GM12878 (cell line): Measurements from ENCODE around the gene ATXN7L1. TPM values are rescaled to one million over a fixed set of nuclear protein-coding genes. Genes with fewer than 3 reads are reported as not detected.

Experiments used
- ATAC-seq: fragments of 200-7000 bp; cut with Tn5 transposase; 3 replicates; pipeline ENCODE4 v1.9.1; 2020; ENCODE audit warnings: mild to moderate bottlenecking, moderate library complexity
- BruUV-seq: library from RNA; stranded (reverse); fragments of 400-500 nt; replicated peaks from 2 replicates; lab custom pipeline; 2021; lab: Mats Ljungman, UMichigan
- CTCF ChIA-PET: fragments of 300-600 bp; sonication (Branson Sonifier 250); formaldehyde crosslinking; extraction: SDS; loops from one replicate; lab custom pipeline; 2021; ENCODE audit warnings: inconsistent platforms; lab: Yijun Ruan, JAX
- POLR2A ChIA-PET: fragments of 350-600 bp; formaldehyde crosslinking; extraction: SDS; loops from one replicate; lab custom pipeline; 2021; ENCODE audit warnings: inconsistent platforms; lab: Charles Lee
- RAD21 ChIA-PET: fragments of 300-600 bp; sonication (Branson Sonifier 250); formaldehyde crosslinking; loops from one replicate; lab custom pipeline; 2023; ENCODE audit warnings: antibody characterized with exemption; ENCODE audit not compliant: unreplicated experiment; lab: Charles Lee
- SMC1A ChIA-PET: fragments of 300-600 bp; sonication (Branson Sonifier 250); formaldehyde crosslinking; loops from one replicate; lab custom pipeline; 2023; ENCODE audit not compliant: unreplicated experiment, uncharacterized antibody; lab: Charles Lee
- DNase-seq: peaks from one replicate; pipeline ENCODE4 v3.0.0-alpha.2; 2011; ENCODE audit warnings: low read depth, low spot score
- FAIRE-seq: peaks from 3 replicates; lab custom pipeline; 2011; peaks lifted over from hg19 to GRCh38; lab: Jason Lieb, UNC
- H2AFZ ChIP-seq: 2 replicates; pipeline ENCODE4 v1.6.0; 2011; ENCODE audit warnings: low read depth, low read length, control low read depth; ENCODE audit not compliant: control insufficient read depth
- H3K27ac ChIP-seq: 2 replicates; pipeline ENCODE4 v1.5.1; 2011; ENCODE audit warnings: control low read depth; ENCODE audit not compliant: control insufficient read depth, insufficient read depth
- H3K27me3 ChIP-seq, 2 experiments: replicated peaks in 1 of 2; 2 replicates each; pipeline versions ENCODE4 v1.6.0 to v1.6.1; 2011; ENCODE audit warnings: low read length in 1 of 2; ENCODE audit not compliant: control insufficient read depth in 2 of 2, insufficient read depth in 2 of 2
- H3K36me3 ChIP-seq, 2 experiments: 2 replicates each; pipeline ENCODE4 v1.5.1; 2011; ENCODE audit warnings: low read length in 1 of 2; ENCODE audit not compliant: control insufficient read depth in 2 of 2, insufficient read depth in 2 of 2
- H3K4me1 ChIP-seq: 2 replicates; pipeline ENCODE4 v1.6.1; 2011; ENCODE audit warnings: mild to moderate bottlenecking, low read length, moderate library complexity, mixed read lengths; ENCODE audit not compliant: control insufficient read depth, insufficient read depth
- H3K4me2 ChIP-seq: 2 replicates; pipeline ENCODE4 v1.6.0; 2011; ENCODE audit warnings: control low read depth; ENCODE audit not compliant: control insufficient read depth, insufficient read depth
- H3K4me3 ChIP-seq: fragments of 200-600 bp; sonication (generic); 2 replicates; pipeline ENCODE4 v1.5.1; 2016
- H3K79me2 ChIP-seq: 2 replicates; pipeline ENCODE4 v1.6.0; 2011; ENCODE audit warnings: low read length; ENCODE audit not compliant: control insufficient read depth, insufficient read depth
- H3K9ac ChIP-seq: 2 replicates; pipeline ENCODE4 v1.8.0; 2011; ENCODE audit warnings: low read length, control low read depth, mixed read lengths; ENCODE audit not compliant: control insufficient read depth, insufficient read depth
- H3K9me3 ChIP-seq: replicated peaks from 3 replicates; pipeline ENCODE4 v1.5.1; 2011; ENCODE audit warnings: mild to moderate bottlenecking, low read length; ENCODE audit not compliant: control insufficient read depth, insufficient read depth
- H4K20me1 ChIP-seq: 2 replicates; pipeline ENCODE4 v1.6.0; 2011; ENCODE audit not compliant: control insufficient read depth, insufficient read depth
- KDM1A ChIP-seq: fragments of 200-600 bp; sonication (generic); IDR thresholded peaks from 2 replicates; pipeline ENCODE4 v1.6.1; 2016; ENCODE audit warnings: borderline replicate concordance
- STAT3 ChIP-seq: IDR thresholded peaks from 2 replicates; pipeline ENCODE4 v1.6.1; 2011; ENCODE audit warnings: low read depth, low read length, improper control_type of control experiment
- whole genome bisulfite sequencing: methylation state at CpG from one replicate; pipeline ENCODE4 v1.1.6; 2016; ENCODE audit warnings: low lambda C conversion rate; ENCODE audit not compliant: insufficient replicate concordance, insufficient coverage; ENCODE audit errors: missing lambda C conversion rate; 5-methylcytosine and 5-hydroxymethylcytosine counted together
- in situ Hi-C: fragments of 300-500 bp; cut with MboI; formaldehyde crosslinking; loops from 9 replicates; pipeline ENCODE4 v1.14.3; 2018; ENCODE audit warnings: mixed read lengths
- intact Hi-C: fragments of 100-400 bp; cut with micrococcal nuclease; formaldehyde crosslinking; loops from one replicate; pipeline ENCODE4 v1.14.2; 2022; ENCODE audit not compliant: unreplicated experiment
- polyA plus RNA-seq, 11 experiments: library from polyadenylated mRNA; depleted of rRNA in 4 of 11; unstranded in 6 of 11; stranded (reverse) in 5 of 11; fragments of >200 nt; fragmentation: Nextera tagmentation in 4 of 11; fragmentation: Illumina TruSeq in 1 of 11; extraction: Ambion mirVana in 4 of 11; extraction: Trizol in 1 of 11; gene quantifications; 1 replicate in 1 of 11; 2 replicates in 10 of 11; pipeline versions ENCODE4 v1.2.1 to v1.2.3, GENCODE V29; 2011 to 2016; ENCODE audit warnings: inconsistent platforms in 2 of 11, missing spikeins in 2 of 11, low read depth in 1 of 11
- total RNA-seq, 4 experiments: library from RNA; depleted of rRNA in 3 of 4; stranded (reverse); fragments of >200 nt in 3 of 4; fragmentation: Illumina TruSeq in 1 of 4; extraction: Trizol in 1 of 4; gene quantifications; 2 replicates each; pipeline versions ENCODE4 v1.2.1 to v1.2.3, GENCODE V29; 2013 to 2021
- TF ChIP-seq, protein P1 (sequence below): fragments of 450-650 bp; IDR thresholded peaks from 2 replicates; pipeline ENCODE4 v1.6.1; 2016; ENCODE audit warnings: mild to moderate bottlenecking, moderate library complexity, borderline replicate concordance
- TF ChIP-seq, protein P2 (sequence below): fragments of 450-650 bp; IDR thresholded peaks from 2 replicates; pipeline ENCODE4 v1.6.1; 2016; ENCODE audit warnings: mild to moderate bottlenecking

The ATXN7L1 gene
- total and polyA plus RNA-seq, 10 of the 15 experiments (the other 5 are each of a cell fraction or from before 2014, with no cell fraction given): 0.40 to 2.9 (median 1.2) TPM

DNA sequence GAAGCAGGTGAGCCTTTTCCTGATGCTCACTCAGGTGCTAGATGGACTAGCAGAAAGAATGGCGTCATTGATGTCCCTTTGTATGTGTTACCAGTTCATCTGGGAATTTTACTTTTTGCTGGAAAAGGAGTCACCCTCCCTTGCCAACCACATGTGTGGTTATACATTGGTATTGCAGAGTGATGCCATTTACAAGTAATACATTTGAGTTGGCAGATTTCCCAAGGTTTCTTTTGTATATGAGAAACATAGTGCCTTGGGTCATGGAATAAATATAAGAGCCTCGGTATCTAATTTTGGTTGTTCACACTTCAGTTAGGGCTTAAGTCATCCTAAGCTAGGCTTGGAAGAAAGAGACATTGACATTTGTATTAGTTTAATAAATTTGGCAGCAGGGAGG lies 10.4 kb upstream of the ATXN7L1 start:
- DNase-seq (no peak), ATAC-seq (no peak), FAIRE-seq (no peak)
- 35% methylated on average over 2 of the region's 2 CpGs for WGBS
- Histone ChIP-seq H3K4me2 (no peak overlapping the region), H3K9ac (no peak overlapping the region), H3K27me3 (no peaks in the 10 kb centered on the region; a peak in 1 of 4 replicates), H4K20me1 (no peaks in the 10 kb centered on the region), H3K9me3 (no peaks in the 10 kb centered on the region), H3K79me2 (no peaks in the 10 kb centered on the region), H3K4me1 (no peaks in the 10 kb centered on the region), H3K36me3 (no peaks in the 10 kb centered on the region), H3K27ac (no peak overlapping the region), H2AFZ (no peak overlapping the region), H3K4me3 (no peak overlapping the region)
- in situ Hi-C loops: no loop called here
- intact Hi-C loops: loop anchor here (10.0 kb wide), 1 partner anchor 232 kb away; no protein-coding TSS in a partner anchor
- ChIA-PET CTCF (interaction anchor here (1.1 to 6.1 kb wide), 4 partner anchors 13 to 125 kb away, joined by 3 to 42 read pairs (median 6); no protein-coding TSS in a partner anchor), POLR2A (no interaction called here), RAD21 (interaction anchor here (1.0 to 1.5 kb wide), 2 partner anchors 121 to 125 kb away, joined by 3 read pairs; no protein-coding TSS in a partner anchor), SMC1A (interaction anchor here (0.6 to 3.9 kb wide), 8 partner anchors 9 to 488 kb away, joined by 3 to 17 read pairs (median 3); no protein-coding TSS in a partner anchor)
- BruUV-seq: no TSS peak
- TF ChIP-seq STAT3 (no peak), KDM1A (no peak)
- TF ChIP-seq, protein P1, sequence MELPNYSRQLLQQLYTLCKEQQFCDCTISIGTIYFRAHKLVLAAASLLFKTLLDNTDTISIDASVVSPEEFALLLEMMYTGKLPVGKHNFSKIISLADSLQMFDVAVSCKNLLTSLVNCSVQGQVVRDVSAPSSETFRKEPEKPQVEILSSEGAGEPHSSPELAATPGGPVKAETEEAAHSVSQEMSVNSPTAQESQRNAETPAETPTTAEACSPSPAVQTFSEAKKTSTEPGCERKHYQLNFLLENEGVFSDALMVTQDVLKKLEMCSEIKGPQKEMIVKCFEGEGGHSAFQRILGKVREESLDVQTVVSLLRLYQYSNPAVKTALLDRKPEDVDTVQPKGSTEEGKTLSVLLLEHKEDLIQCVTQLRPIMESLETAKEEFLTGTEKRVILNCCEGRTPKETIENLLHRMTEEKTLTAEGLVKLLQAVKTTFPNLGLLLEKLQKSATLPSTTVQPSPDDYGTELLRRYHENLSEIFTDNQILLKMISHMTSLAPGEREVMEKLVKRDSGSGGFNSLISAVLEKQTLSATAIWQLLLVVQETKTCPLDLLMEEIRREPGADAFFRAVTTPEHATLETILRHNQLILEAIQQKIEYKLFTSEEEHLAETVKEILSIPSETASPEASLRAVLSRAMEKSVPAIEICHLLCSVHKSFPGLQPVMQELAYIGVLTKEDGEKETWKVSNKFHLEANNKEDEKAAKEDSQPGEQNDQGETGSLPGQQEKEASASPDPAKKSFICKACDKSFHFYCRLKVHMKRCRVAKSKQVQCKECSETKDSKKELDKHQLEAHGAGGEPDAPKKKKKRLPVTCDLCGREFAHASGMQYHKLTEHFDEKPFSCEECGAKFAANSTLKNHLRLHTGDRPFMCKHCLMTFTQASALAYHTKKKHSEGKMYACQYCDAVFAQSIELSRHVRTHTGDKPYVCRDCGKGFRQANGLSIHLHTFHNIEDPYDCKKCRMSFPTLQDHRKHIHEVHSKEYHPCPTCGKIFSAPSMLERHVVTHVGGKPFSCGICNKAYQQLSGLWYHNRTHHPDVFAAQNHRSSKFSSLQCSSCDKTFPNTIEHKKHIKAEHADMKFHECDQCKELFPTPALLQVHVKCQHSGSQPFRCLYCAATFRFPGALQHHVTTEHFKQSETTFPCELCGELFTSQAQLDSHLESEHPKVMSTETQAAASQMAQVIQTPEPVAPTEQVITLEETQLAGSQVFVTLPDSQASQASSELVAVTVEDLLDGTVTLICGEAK: no peak
- TF ChIP-seq, protein P2, sequence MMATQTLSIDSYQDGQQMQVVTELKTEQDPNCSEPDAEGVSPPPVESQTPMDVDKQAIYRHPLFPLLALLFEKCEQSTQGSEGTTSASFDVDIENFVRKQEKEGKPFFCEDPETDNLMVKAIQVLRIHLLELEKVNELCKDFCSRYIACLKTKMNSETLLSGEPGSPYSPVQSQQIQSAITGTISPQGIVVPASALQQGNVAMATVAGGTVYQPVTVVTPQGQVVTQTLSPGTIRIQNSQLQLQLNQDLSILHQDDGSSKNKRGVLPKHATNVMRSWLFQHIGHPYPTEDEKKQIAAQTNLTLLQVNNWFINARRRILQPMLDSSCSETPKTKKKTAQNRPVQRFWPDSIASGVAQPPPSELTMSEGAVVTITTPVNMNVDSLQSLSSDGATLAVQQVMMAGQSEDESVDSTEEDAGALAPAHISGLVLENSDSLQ: no peak
- TF ChIP-seq, all 136 proteins: peak for 0
